ENCODE results near the gene CX3CR1. TPM values are rescaled to one million over a fixed set of nuclear protein-coding genes. Genes with fewer than 3 reads are reported as not detected.

CX3CR1 gene, protein sequence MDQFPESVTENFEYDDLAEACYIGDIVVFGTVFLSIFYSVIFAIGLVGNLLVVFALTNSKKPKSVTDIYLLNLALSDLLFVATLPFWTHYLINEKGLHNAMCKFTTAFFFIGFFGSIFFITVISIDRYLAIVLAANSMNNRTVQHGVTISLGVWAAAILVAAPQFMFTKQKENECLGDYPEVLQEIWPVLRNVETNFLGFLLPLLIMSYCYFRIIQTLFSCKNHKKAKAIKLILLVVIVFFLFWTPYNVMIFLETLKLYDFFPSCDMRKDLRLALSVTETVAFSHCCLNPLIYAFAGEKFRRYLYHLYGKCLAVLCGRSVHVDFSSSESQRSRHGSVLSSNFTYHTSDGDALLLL
- total RNA-seq (ENCODE audit: low replicate concordance): 0.06 TPM in 1 of 2 replicates, not detected in the other

DNA sequence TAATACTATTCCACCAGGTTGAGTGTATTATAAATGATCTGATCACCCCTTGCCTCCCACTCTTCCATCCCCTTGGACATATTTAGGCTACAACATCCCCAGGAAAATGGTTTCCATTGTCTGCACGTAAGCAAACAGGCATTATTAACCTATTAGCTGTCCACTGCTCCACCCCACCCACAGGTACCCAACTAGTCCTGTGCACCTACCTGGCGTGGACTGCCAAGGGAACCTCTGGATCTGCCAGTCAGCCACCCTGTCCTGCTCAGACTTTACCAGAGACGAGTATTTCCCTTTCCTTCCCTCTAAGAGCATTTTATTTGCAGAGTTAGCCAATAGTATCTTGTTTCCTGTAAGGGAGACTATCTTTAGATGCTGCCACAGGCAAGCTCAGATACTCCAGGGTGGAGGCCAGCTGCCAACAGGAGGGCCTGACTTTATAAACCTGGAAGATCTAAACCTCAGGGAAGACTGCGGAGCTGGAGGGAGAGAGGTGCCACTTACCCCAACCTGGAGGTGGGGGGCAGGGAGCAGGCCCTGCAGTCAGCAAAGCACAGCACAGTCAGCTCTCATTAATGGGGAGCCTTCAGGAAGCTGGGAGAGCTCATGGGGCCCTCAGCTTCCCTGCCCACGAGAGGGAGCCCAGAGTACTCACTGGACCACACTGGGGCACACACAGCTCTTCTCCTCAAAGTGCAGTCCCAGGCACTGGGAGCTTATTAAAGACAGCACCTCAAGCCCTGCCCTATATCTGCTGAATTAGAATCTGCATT lies at the start of gene CX3CR1:
CX3CR1 (minus strand) TSS at position 292 of the 773 bp plus-strand sequence. CDS start 13,527 bp downstream, outside the sequence.
- H3K27ac ChIP-seq: no peak within 1 kb of the TSS
- H3K27ac Mint-ChIP-seq: no peak within 1 kb of the TSS

DNA sequence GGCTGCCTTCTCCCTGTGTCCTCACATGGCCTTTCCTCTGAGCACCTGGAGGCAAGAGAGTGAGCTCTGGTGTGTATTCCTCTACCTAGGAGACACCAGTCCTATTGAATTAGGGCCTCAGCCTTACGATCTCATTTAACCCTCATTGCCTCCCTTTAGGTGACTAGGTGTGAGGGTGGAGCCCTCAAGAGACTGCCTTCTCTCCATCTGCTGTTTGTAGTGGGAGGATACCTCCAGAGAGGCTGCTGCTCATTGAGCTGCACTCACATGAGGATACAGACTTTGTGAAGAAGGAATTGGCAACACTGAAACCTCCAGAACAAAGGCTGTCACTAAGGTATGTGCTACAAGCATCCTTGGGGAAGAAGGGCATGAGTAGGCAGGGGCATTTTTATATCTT lies 49.7 kb upstream of the CX3CR1 start, which contains the start of gene CCR8:
CCR8 (plus strand) TSS at position 217 of the 400 bp plus-strand sequence. CDS start 2,623 bp downstream, outside the sequence.
- no peaks in the 10 kb centered on the region for H3K36me3 Mint-ChIP-seq
- H3K4me1 ChIP-seq: no peaks in the 10 kb centered on the region
- H4K20me1 ChIP-seq (ENCODE audit: low read depth): no peaks in the 10 kb centered on the region
- no peaks in the 10 kb centered on the region for H3K79me2 ChIP-seq (ENCODE audit: low read depth)
- no peak within 1 kb of the TSS for H3K27ac ChIP-seq
- no peaks in the 10 kb centered on the region for H3K27me3 Mint-ChIP-seq (ENCODE audit: insufficient read depth, low read depth)
- no peak within 1 kb of the TSS for H3K9ac ChIP-seq
- H3K9me3 Mint-ChIP-seq: no peaks in the 10 kb centered on the region
- H3K4me3 ChIP-seq: no peak within 1 kb of the TSS
- DNase-seq (ENCODE audit: low spot score): no peak
- TF ChIP-seq, protein P1, sequence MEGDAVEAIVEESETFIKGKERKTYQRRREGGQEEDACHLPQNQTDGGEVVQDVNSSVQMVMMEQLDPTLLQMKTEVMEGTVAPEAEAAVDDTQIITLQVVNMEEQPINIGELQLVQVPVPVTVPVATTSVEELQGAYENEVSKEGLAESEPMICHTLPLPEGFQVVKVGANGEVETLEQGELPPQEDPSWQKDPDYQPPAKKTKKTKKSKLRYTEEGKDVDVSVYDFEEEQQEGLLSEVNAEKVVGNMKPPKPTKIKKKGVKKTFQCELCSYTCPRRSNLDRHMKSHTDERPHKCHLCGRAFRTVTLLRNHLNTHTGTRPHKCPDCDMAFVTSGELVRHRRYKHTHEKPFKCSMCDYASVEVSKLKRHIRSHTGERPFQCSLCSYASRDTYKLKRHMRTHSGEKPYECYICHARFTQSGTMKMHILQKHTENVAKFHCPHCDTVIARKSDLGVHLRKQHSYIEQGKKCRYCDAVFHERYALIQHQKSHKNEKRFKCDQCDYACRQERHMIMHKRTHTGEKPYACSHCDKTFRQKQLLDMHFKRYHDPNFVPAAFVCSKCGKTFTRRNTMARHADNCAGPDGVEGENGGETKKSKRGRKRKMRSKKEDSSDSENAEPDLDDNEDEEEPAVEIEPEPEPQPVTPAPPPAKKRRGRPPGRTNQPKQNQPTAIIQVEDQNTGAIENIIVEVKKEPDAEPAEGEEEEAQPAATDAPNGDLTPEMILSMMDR (IDR thresholded peaks at IDR 0.05): no peak
- TF ChIP-seq EZH2phosphoT487 (IDR thresholded peaks at IDR 0.05) (no peak), EZH2 (IDR thresholded peaks at IDR 0.05) (no peak)
- H3K36me3 ChIP-seq: no peaks in the 10 kb centered on the region
- H3K27ac Mint-ChIP-seq: no peak within 1 kb of the TSS
- no peaks in the 10 kb centered on the region for H3K9me3 ChIP-seq (ENCODE audit: low read depth)
- H3K4me3 Mint-ChIP-seq: no peak within 1 kb of the TSS
- no peak within 1 kb of the TSS for H2AFZ ChIP-seq (replicated peaks)
- H3K4me1 Mint-ChIP-seq: no peaks in the 10 kb centered on the region
- H3K4me2 ChIP-seq: no peak within 1 kb of the TSS
- no peaks in the 10 kb centered on the region for H3F3A ChIP-seq (ENCODE audit: low read depth)
- no peaks in the 10 kb centered on the region for H3K27me3 ChIP-seq

More for the DNA sequence above, at the start of gene CX3CR1:
- H3K9me3 ChIP-seq (ENCODE audit: low read depth): no peaks in the 10 kb centered on the region
- H3K36me3 ChIP-seq: no peaks in the 10 kb centered on the region
- Mint-ChIP-seq H3K27me3 (ENCODE audit: insufficient read depth, low read depth) (peaks cover 4% of the 10 kb centered on the region), H3K9me3 (no peaks in the 10 kb centered on the region), H3K4me1 (no peaks in the 10 kb centered on the region), H3K4me3 (no peak within 1 kb of the TSS), H3K36me3 (no peaks in the 10 kb centered on the region)
- H3K4me2 ChIP-seq: no peak within 1 kb of the TSS
- H3F3A ChIP-seq (ENCODE audit: low read depth): no peaks in the 10 kb centered on the region
- no peak within 1 kb of the TSS for H2AFZ ChIP-seq (replicated peaks)
- no peaks in the 10 kb centered on the region for H3K27me3 ChIP-seq
- TF ChIP-seq, protein P1 (IDR thresholded peaks at IDR 0.05): no peak
- TF ChIP-seq EZH2phosphoT487 (IDR thresholded peaks at IDR 0.05): no peak
- no peaks in the 10 kb centered on the region for H3K79me2 ChIP-seq (ENCODE audit: low read depth)
- peaks cover 7% of the 10 kb centered on the region for H3K4me1 ChIP-seq
- H3K9ac ChIP-seq: no peak within 1 kb of the TSS
- no peak for DNase-seq (ENCODE audit: low spot score)
- no peak within 1 kb of the TSS for H3K4me3 ChIP-seq
- no peaks in the 10 kb centered on the region for H4K20me1 ChIP-seq (ENCODE audit: low read depth)

DNA sequence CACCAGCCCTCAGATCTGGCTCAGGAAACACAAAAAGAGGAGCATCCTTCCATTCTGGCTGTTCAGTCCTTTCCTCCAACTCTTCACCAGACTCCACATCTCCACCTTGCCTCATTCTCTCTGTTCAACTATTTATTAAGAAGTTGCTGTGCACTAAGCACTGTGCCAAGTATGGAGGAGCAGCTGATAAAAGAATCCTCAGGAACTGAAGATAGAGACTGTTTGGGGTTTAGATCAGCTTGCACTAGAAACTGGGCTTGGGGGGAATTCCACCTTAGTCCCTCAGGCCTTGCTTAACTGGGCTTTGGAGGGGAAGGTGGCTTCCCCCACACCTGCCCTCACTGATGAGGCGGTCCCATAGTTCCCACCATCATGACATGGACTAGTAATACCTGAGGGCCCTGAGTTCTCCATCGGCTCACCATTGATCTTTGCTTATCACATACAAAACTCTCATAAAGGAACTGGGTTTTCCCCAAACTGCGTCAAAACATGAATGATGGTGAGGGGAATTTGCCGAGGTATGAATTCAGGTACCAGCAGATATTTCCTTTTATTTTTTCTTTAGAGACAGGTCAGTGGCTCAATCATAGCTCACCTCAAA lies 48.0 kb upstream of the CX3CR1 start:
- Histone ChIP-seq H3K27me3 (no peaks in the 10 kb centered on the region), H3K36me3 (no peaks in the 10 kb centered on the region), H3K9me3 (ENCODE audit: low read depth) (no peaks in the 10 kb centered on the region), H3K4me2 (no peak overlapping the region), H3K79me2 (ENCODE audit: low read depth) (no peaks in the 10 kb centered on the region), H3K4me1 (no peaks in the 10 kb centered on the region), H2AFZ (replicated peaks) (no peak overlapping the region), H3F3A (ENCODE audit: low read depth) (no peaks in the 10 kb centered on the region), H3K4me3 (no peak overlapping the region), H3K9ac (no peak overlapping the region), H3K27ac (no peak overlapping the region), H4K20me1 (ENCODE audit: low read depth) (no peaks in the 10 kb centered on the region)
- Mint-ChIP-seq H3K36me3 (no peaks in the 10 kb centered on the region), H3K4me1 (no peaks in the 10 kb centered on the region), H3K9me3 (no peaks in the 10 kb centered on the region), H3K27me3 (ENCODE audit: insufficient read depth, low read depth) (no peaks in the 10 kb centered on the region), H3K4me3 (no peak overlapping the region), H3K27ac (no peak overlapping the region)
- TF ChIP-seq, protein P1 (IDR thresholded peaks at IDR 0.05): no peak
- no peak for TF ChIP-seq EZH2 (IDR thresholded peaks at IDR 0.05)
- TF ChIP-seq EZH2phosphoT487 (IDR thresholded peaks at IDR 0.05): no peak
- no peak for DNase-seq (ENCODE audit: low spot score)

Measured in neural progenitor cell (in vitro differentiated cells).